DND-41 (cell line): ENCODE data around the gene MRPL49.

Source experiments
- ATAC-seq: fragments of 200-7000 bp; cut with Tn5 transposase; 3 replicates; pipeline ENCODE4 v1.9.1; 2021; ENCODE audit warnings: low read depth; ENCODE audit not compliant: insufficient read depth
- DNase-seq: peaks from one replicate; pipeline ENCODE4 v3.0.0-alpha.2; 2020
- H2AFZ ChIP-seq: 2 replicates; pipeline ENCODE4 v1.6.0; 2012; ENCODE audit warnings: low read depth, low read length
- H3K27ac ChIP-seq: 2 replicates; pipeline ENCODE4 v1.5.1; 2012; ENCODE audit warnings: low read length, inconsistent platforms
- H3K27me3 ChIP-seq: fragments of 200-600 bp; sonication (generic); 2 replicates; pipeline ENCODE4 v1.6.0; 2012; ENCODE audit warnings: low read length, mild to moderate bottlenecking, inconsistent platforms; ENCODE audit not compliant: insufficient read depth, poor library complexity
- H3K36me3 ChIP-seq: 2 replicates; pipeline ENCODE4 v1.5.1; 2012; ENCODE audit warnings: low read length, inconsistent platforms; ENCODE audit not compliant: insufficient read depth
- H3K4me1 ChIP-seq: 2 replicates; pipeline ENCODE4 v1.5.1; 2012; ENCODE audit warnings: mild to moderate bottlenecking, low read length; ENCODE audit not compliant: insufficient read depth
- H3K4me2 ChIP-seq: 2 replicates; pipeline ENCODE4 v1.6.0; 2012; ENCODE audit warnings: mild to moderate bottlenecking, moderate library complexity, low read length, inconsistent platforms; ENCODE audit not compliant: insufficient read depth
- H3K4me3 ChIP-seq, 2 experiments: fragments of 200-600 bp in 1 of 2; shearing (Covaris generic) in 1 of 2; 2 replicates each; pipeline ENCODE4 v1.5.1; 2012 to 2016; ENCODE audit warnings: inconsistent platforms in 2 of 2, low read length in 2 of 2, mild to moderate bottlenecking in 2 of 2, low read depth in 1 of 2, moderate library complexity in 1 of 2
- H3K79me2 ChIP-seq: 2 replicates; pipeline ENCODE4 v1.6.0; 2012; ENCODE audit warnings: low read length, inconsistent platforms; ENCODE audit not compliant: insufficient read depth
- H3K9ac ChIP-seq: 2 replicates; pipeline ENCODE4 v1.6.0; 2012; ENCODE audit warnings: low read depth, mild to moderate bottlenecking, inconsistent platforms, low read length, moderate library complexity
- H3K9me3 ChIP-seq: 2 replicates; pipeline ENCODE4 v1.5.1; 2012; ENCODE audit warnings: low read length, moderate library complexity, mild to moderate bottlenecking, inconsistent platforms; ENCODE audit not compliant: insufficient read depth, severe bottlenecking
- H4K20me1 ChIP-seq: 2 replicates; pipeline ENCODE4 v1.6.0; 2012; ENCODE audit warnings: low read length; ENCODE audit not compliant: insufficient read depth
- EZH2 ChIP-seq: IDR thresholded peaks from 3 replicates; pipeline ENCODE4 v1.6.1; 2012; ENCODE audit warnings: borderline replicate concordance, low read depth, mild to moderate bottlenecking, moderate library complexity, low read length, inconsistent platforms; ENCODE audit not compliant: severe bottlenecking
- TF ChIP-seq, protein P1 (sequence below): IDR thresholded peaks from 2 replicates; pipeline ENCODE4 v1.5.1; 2012; ENCODE audit warnings: borderline replicate concordance, low read length, moderate library complexity, mild to moderate bottlenecking; ENCODE audit not compliant: poor library complexity, severe bottlenecking; ENCODE audit errors: extremely low read depth

Gene MRPL49

DNA sequence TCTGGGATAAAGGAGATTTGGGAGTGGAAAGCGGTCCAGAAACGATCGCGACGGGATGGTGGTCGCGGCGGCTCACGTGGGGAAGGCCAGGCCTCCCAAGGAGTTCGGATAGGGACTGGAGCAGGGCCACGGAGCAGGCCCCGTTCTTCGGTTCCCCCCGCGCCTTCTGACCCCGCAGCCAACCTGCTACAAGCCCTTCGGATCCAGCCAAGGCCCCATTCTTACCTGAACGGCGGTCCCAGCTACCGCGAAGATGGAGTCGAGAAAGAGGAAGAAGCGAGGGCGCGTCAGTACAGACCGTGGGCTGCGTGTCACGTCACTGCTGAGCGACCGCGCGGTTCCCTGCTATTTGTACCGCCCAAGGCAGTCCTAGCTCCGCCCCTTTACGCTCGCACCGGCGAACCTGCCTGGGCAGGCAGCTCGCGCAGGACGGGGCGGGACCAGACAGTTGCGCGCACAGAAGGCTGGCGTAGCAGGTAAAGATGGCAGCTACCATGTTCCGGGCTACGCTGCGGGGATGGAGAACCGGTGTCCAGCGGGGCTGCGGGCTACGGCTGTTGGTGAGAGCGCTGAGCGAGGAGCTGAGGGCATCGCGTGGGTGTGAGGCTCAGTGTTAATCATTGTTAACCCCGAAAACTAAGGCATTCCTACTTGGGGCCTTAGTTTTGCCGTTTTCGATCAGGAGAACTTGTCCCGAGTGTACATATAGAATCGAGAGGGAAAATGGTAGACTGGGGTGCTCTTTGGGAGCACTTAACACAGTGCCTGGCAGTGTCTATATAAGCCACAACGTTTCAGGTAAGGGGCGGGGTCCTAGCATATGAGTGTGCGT lies at the start of gene MRPL49, which contains the start of gene FAU:
Gene MRPL49, plus strand, starts transcription at position 457 of the 832 bp plus-strand sequence. Its CDS starts 26 bp downstream, at position 483.
Gene FAU, minus strand, starts transcription at position 270 of the 832 bp plus-strand sequence. CDS start 321 bp downstream, outside the sequence.
- no peaks in the 10 kb centered on the region for H3K27me3 ChIP-seq
- H3K9me3 ChIP-seq, result no peaks in the 10 kb centered on the region
- peak within 1 kb of the TSS; percentile 85 for H3K27ac ChIP-seq
- peak within 1 kb of the TSS; percentile 90 to 92 for H3K4me3 ChIP-seq
- H3K79me2 ChIP-seq, result peaks cover 53% of the 10 kb centered on the region
- peaks cover 42% of the 10 kb centered on the region for H3K4me1 ChIP-seq
- H3K4me2 ChIP-seq, result peak within 1 kb of the TSS; percentile 90
- H3K36me3 ChIP-seq, result peaks cover 68% of the 10 kb centered on the region
- ATAC-seq, result peak; percentile 82
- peak within 1 kb of the TSS; percentile 86 for H3K9ac ChIP-seq
- peaks cover 18% of the 10 kb centered on the region; the same call in 1 of the 2 replicates for H4K20me1 ChIP-seq
- TF ChIP-seq EZH2, result no peak
- TF ChIP-seq, protein P1, sequence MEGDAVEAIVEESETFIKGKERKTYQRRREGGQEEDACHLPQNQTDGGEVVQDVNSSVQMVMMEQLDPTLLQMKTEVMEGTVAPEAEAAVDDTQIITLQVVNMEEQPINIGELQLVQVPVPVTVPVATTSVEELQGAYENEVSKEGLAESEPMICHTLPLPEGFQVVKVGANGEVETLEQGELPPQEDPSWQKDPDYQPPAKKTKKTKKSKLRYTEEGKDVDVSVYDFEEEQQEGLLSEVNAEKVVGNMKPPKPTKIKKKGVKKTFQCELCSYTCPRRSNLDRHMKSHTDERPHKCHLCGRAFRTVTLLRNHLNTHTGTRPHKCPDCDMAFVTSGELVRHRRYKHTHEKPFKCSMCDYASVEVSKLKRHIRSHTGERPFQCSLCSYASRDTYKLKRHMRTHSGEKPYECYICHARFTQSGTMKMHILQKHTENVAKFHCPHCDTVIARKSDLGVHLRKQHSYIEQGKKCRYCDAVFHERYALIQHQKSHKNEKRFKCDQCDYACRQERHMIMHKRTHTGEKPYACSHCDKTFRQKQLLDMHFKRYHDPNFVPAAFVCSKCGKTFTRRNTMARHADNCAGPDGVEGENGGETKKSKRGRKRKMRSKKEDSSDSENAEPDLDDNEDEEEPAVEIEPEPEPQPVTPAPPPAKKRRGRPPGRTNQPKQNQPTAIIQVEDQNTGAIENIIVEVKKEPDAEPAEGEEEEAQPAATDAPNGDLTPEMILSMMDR, result no peak
- DNase-seq, result peak; percentile 99
- H2AFZ ChIP-seq, result peak within 1 kb of the TSS; percentile 91

DNA sequence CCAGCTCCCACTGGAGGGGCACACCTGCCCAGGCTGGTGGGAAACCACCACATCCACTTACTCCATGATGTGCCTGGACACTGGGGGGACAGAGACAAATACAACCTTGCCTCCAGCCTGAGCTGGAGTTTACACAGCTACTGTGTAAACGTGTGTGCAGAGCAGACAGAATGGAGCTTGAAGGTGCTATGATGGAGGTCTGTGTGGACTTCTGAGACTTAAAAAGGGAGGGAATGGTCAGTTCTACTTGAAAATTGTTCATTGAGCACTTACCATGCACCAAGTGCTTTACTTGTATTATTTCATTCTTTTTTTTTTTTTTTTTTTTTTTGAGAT lies 49.5 kb upstream of the MRPL49 start:
- H3K27ac ChIP-seq, result no peak overlapping the region
- peaks cover 2% of the 10 kb centered on the region for H3K79me2 ChIP-seq
- ATAC-seq (no peak), DNase-seq (no peak)
- H3K36me3 ChIP-seq, result peaks cover 19% of the 10 kb centered on the region
- no peaks in the 10 kb centered on the region for H3K9me3 ChIP-seq
- peaks cover 6% of the 10 kb centered on the region for H4K20me1 ChIP-seq
- TF ChIP-seq, protein P1, result no peak
- no peak for TF ChIP-seq EZH2
- no peak overlapping the region for H3K9ac ChIP-seq
- H2AFZ ChIP-seq, result no peak overlapping the region
- H3K4me2 ChIP-seq, result no peak overlapping the region
- H3K4me1 ChIP-seq, result peaks cover 4% of the 10 kb centered on the region; the same call in 1 of the 2 replicates
- H3K27me3 ChIP-seq, result no peaks in the 10 kb centered on the region
- no peak overlapping the region for H3K4me3 ChIP-seq

DNA sequence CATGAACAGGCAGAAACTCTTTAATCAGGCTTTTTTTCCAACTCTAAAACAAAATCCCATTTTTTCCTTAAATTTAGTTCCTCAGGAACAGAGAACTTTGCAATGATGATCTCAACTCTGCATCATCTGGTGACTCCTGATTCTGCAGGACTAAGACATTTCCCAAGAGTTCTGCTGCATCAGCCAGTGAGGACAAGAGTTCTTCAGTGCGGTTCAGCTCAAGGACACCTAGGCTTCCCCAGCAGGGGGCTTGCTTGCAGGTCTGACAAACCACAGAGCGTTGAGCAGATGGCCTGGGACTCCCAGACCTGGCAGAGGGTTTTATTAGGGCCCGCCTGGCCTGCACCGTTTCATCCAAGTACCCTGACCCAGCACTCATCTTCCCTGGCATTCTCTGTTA lies 44.7 kb upstream of the MRPL49 start:
- peaks cover 45% of the 10 kb centered on the region for H4K20me1 ChIP-seq
- TF ChIP-seq EZH2, result no peak
- TF ChIP-seq, protein P1, result peak; percentile 26
- H3K27ac ChIP-seq, result no peak overlapping the region
- no peaks in the 10 kb centered on the region for H3K27me3 ChIP-seq
- DNase-seq, result peak; percentile 23
- H3K4me1 ChIP-seq, result peaks cover 46% of the 10 kb centered on the region
- H3K4me3 ChIP-seq, result no peak overlapping the region
- H3K9me3 ChIP-seq, result no peaks in the 10 kb centered on the region
- H2AFZ ChIP-seq, result no peak overlapping the region
- H3K9ac ChIP-seq, result no peak overlapping the region
- H3K36me3 ChIP-seq, result peaks cover 67% of the 10 kb centered on the region
- peak overlapping the region; percentile 38 for H3K4me2 ChIP-seq
- H3K79me2 ChIP-seq, result peaks cover 47% of the 10 kb centered on the region
- ATAC-seq, result peak; percentile 34; the same call in 1 of the 3 replicates
